Panc1 (cell line): ENCODE data around the gene ZNF282. TPM values are rescaled to one million over a fixed set of nuclear protein-coding genes. Genes with fewer than 3 reads are reported as not detected.
A peak's percentile ranks its signal among the peaks of the same experiment; 100 is the strongest.

Experiments
- ATAC-seq: fragments of 200-7000 bp; cut with Tn5 transposase; 2 replicates; pipeline ENCODE4 v1.9.1; 2020; ENCODE audit warnings: mild to moderate bottlenecking, moderate library complexity
- BruUV-seq: library from RNA; stranded (reverse); fragments of 400-500 nt; replicated peaks from 2 replicates; lab custom pipeline; 2021; lab: Mats Ljungman, UMichigan
- CTCF ChIA-PET: fragments of 300-600 bp; sonication (Branson Sonifier 250); formaldehyde crosslinking; loops from one replicate; lab custom pipeline; 2022; ENCODE audit warnings: antibody characterized with exemption; lab: Charles Lee
- POLR2A ChIA-PET: fragments of 300-600 bp; sonication (Branson Sonifier 250); formaldehyde crosslinking; loops from one replicate; lab custom pipeline; 2022; ENCODE audit warnings: antibody characterized with exemption; lab: Charles Lee
- DNase-seq: peaks from one replicate; pipeline ENCODE4 v3.0.0-alpha.2; 2010; ENCODE audit warnings: low read depth, low spot score
- H3K27ac ChIP-seq: 2 replicates; pipeline ENCODE4 v1.5.1; 2011; ENCODE audit warnings: mild to moderate bottlenecking, low read length, inconsistent platforms
- H3K27me3 ChIP-seq: fragments of 200-500 bp; sonication (Bioruptor generic); 2 replicates; pipeline ENCODE4 v1.6.0; 2014; ENCODE audit warnings: low read length, inconsistent platforms; ENCODE audit not compliant: control insufficient read depth, insufficient read depth
- H3K36me3 ChIP-seq: fragments of 200-500 bp; sonication (Bioruptor generic); 2 replicates; pipeline ENCODE4 v1.5.1; 2014; ENCODE audit warnings: inconsistent platforms, mild to moderate bottlenecking, low read length, moderate library complexity; ENCODE audit not compliant: control insufficient read depth, insufficient read depth
- H3K4me1 ChIP-seq: 2 replicates; pipeline ENCODE4 v1.5.1; 2011; ENCODE audit warnings: inconsistent platforms, mild to moderate bottlenecking, low read length, moderate library complexity; ENCODE audit not compliant: control insufficient read depth, insufficient read depth
- H3K4me3 ChIP-seq, 2 experiments: 2 replicates each; pipeline ENCODE4 v1.5.1; 2011 to 2012; ENCODE audit warnings: low read depth in 2 of 2, low read length in 2 of 2, mild to moderate bottlenecking in 2 of 2, inconsistent platforms in 1 of 2, moderate library complexity in 1 of 2
- H3K9me3 ChIP-seq: fragments of 200-500 bp; sonication (Bioruptor generic); 2 replicates; pipeline ENCODE4 v1.5.1; 2014; ENCODE audit warnings: low read depth, mild to moderate bottlenecking, inconsistent platforms, low read length, moderate library complexity; ENCODE audit not compliant: control insufficient read depth, insufficient read depth
- POLR2AphosphoS5 ChIP-seq: IDR thresholded peaks from 2 replicates; pipeline ENCODE4 v1.6.1; 2012; ENCODE audit warnings: mild to moderate bottlenecking, low read depth, low read length, moderate library complexity
- SIN3A ChIP-seq: IDR thresholded peaks from 2 replicates; pipeline ENCODE4 v1.6.1; 2012; ENCODE audit warnings: low read depth, mild to moderate bottlenecking, low read length, moderate library complexity, borderline replicate concordance; ENCODE audit not compliant: insufficient read depth
- TCF7L2 ChIP-seq: IDR thresholded peaks from 2 replicates; pipeline ENCODE4 v1.6.1; 2011; ENCODE audit warnings: mild to moderate bottlenecking, low read depth, low read length, inconsistent platforms
- in situ Hi-C: cut with HindIII; loops from 2 replicates; pipeline ENCODE4 v1.10.0; 2016; ENCODE audit warnings: low sequenced_read_pairs, low pct_unique_long_range_greater_than_20kb
- intact Hi-C: fragments of 100-400 bp; cut with micrococcal nuclease; formaldehyde crosslinking; loops from one replicate; pipeline ENCODE4 v1.10.0; 2022; ENCODE audit not compliant: unreplicated experiment
- total RNA-seq: library from RNA; stranded (reverse); gene quantifications from one replicate; pipeline ENCODE4 v1.2.1, GENCODE V29; 2021; ENCODE audit not compliant: unreplicated experiment
- TF ChIP-seq, protein P1 (sequence below): fragments of 450-650 bp; IDR thresholded peaks from 2 replicates; pipeline ENCODE4 v1.5.1; 2017; ENCODE audit warnings: mild to moderate bottlenecking
- TF ChIP-seq, protein P2 (sequence below), 2 experiments: IDR thresholded peaks; 2 replicates each; pipeline ENCODE4 v1.6.1; 2011 to 2012; ENCODE audit warnings: low read depth in 2 of 2, control low read depth in 1 of 2, low read length in 1 of 2, mild to moderate bottlenecking in 1 of 2, moderate library complexity in 1 of 2; ENCODE audit not compliant: insufficient read depth in 1 of 2

Gene ZNF282
- total RNA-seq, 1 experiment from 2014 or later: 31.6 TPM

DNA sequence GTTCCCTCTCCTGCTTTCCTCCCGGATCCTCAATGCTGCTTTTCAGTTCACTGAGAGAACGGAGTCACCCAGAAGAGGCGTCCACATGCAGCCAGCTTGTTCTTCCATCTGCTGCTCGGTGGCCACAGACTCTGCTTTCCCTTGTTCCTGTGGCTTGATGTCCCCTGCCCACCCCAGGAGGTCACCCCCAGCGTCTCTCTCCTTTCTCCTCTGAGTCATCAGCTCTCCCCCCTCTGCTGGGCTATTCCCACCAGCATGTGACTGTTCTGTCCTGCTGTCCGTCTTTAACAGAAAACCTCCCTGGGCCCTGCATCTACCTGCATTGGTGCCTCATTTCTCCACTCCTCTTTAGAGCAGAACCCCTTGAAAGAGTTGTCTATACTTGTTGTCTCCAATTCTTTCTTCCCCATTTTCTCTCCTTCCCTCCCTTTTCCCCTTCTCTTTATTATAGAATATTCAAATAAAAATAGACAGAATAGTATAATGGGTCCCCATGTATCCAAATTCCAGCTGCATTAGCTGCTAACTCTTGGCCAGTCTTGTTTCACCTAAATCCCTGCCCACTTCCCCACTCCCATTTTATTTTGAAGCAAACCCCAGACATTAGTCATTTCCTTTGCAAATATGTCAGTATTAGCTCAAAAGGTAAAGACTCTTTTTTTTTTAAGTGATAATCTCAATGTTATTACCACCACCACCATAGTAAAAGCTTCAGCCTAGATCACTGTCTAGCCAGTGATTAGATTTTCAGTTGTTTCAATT lies 4.1 kb downstream of the ZNF282 start:
- Histone ChIP-seq H3K4me1 (peaks cover 9% of the 10 kb centered on the region), H3K27ac (no peak overlapping the region), H3K36me3 (peaks cover 15% of the 10 kb centered on the region), H3K27me3 (no peaks in the 10 kb centered on the region), H3K4me3 (no peak overlapping the region), H3K9me3 (no peaks in the 10 kb centered on the region)
- DNase-seq: no peak
- ChIA-PET CTCF (no interaction called here), POLR2A (no interaction called here)
- in situ Hi-C loops (no loop called here), intact Hi-C loops (no loop called here)
- ATAC-seq: no peak
- TSS peak; percentile 26 for BruUV-seq
- TF ChIP-seq POLR2AphosphoS5 (no peak), SIN3A (no peak), TCF7L2 (no peak)
- TF ChIP-seq, protein P1, sequence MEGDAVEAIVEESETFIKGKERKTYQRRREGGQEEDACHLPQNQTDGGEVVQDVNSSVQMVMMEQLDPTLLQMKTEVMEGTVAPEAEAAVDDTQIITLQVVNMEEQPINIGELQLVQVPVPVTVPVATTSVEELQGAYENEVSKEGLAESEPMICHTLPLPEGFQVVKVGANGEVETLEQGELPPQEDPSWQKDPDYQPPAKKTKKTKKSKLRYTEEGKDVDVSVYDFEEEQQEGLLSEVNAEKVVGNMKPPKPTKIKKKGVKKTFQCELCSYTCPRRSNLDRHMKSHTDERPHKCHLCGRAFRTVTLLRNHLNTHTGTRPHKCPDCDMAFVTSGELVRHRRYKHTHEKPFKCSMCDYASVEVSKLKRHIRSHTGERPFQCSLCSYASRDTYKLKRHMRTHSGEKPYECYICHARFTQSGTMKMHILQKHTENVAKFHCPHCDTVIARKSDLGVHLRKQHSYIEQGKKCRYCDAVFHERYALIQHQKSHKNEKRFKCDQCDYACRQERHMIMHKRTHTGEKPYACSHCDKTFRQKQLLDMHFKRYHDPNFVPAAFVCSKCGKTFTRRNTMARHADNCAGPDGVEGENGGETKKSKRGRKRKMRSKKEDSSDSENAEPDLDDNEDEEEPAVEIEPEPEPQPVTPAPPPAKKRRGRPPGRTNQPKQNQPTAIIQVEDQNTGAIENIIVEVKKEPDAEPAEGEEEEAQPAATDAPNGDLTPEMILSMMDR: no peak

- TF ChIP-seq TCF7L2 (no peak), SIN3A (no peak), POLR2AphosphoS5 (no peak)
- TF ChIP-seq, protein P2, sequence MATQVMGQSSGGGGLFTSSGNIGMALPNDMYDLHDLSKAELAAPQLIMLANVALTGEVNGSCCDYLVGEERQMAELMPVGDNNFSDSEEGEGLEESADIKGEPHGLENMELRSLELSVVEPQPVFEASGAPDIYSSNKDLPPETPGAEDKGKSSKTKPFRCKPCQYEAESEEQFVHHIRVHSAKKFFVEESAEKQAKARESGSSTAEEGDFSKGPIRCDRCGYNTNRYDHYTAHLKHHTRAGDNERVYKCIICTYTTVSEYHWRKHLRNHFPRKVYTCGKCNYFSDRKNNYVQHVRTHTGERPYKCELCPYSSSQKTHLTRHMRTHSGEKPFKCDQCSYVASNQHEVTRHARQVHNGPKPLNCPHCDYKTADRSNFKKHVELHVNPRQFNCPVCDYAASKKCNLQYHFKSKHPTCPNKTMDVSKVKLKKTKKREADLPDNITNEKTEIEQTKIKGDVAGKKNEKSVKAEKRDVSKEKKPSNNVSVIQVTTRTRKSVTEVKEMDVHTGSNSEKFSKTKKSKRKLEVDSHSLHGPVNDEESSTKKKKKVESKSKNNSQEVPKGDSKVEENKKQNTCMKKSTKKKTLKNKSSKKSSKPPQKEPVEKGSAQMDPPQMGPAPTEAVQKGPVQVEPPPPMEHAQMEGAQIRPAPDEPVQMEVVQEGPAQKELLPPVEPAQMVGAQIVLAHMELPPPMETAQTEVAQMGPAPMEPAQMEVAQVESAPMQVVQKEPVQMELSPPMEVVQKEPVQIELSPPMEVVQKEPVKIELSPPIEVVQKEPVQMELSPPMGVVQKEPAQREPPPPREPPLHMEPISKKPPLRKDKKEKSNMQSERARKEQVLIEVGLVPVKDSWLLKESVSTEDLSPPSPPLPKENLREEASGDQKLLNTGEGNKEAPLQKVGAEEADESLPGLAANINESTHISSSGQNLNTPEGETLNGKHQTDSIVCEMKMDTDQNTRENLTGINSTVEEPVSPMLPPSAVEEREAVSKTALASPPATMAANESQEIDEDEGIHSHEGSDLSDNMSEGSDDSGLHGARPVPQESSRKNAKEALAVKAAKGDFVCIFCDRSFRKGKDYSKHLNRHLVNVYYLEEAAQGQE (IDR thresholded peaks at IDR 0.05; ENCODE audit: insufficient read depth in 1 of 2, low read depth in 2 of 2, low read length in 1 of 2): no peak
- TF ChIP-seq, protein P1: no peak
- Histone ChIP-seq H3K36me3 (peaks cover 19% of the 10 kb centered on the region), H3K27me3 (no peaks in the 10 kb centered on the region), H3K9me3 (no peaks in the 10 kb centered on the region), H3K4me1 (no peaks in the 10 kb centered on the region), H3K27ac (no peak overlapping the region), H3K4me3 (no peak overlapping the region)
- in situ Hi-C loops: no loop called here
- ChIA-PET CTCF (no interaction called here), POLR2A (interaction anchor here (0.6 kb wide), 1 partner anchor 67 kb away, joined by 3 read pairs; no protein-coding TSS in a partner anchor)
- intact Hi-C loops: no loop called here
- no peak for DNase-seq
- no peak for ATAC-seq
- no TSS peak for BruUV-seq
These were observed 7.5 kb downstream of the ZNF282 start for GRCh38 chr7:149202831-149203231.
